Effector memory CD4-positive, alpha-beta T cell (primary cell): ENCODE results near the gene CCDC144A.
"Not testable (repeated sequence)": the region's sequence is repeated elsewhere in the genome, so short reads cannot be mapped to it uniquely, and the experiment has no call there.

Experiments used
- DNase-seq, 3 donors: peaks; one replicate each; pipeline ENCODE4 v3.0.0-alpha.2; 2020
- H3K27ac ChIP-seq: 2 replicates; pipeline ENCODE4 v1.7.0; 2013; ENCODE audit warnings: mild to moderate bottlenecking, low read length, moderate library complexity; ENCODE audit not compliant: insufficient read depth, poor library complexity, severe bottlenecking
- H3K27me3 ChIP-seq: replicated peaks from 2 replicates; pipeline ENCODE4 v1.7.0; 2013; ENCODE audit warnings: mild to moderate bottlenecking, low read length; ENCODE audit not compliant: insufficient read depth, control insufficient read depth, poor library complexity, severe bottlenecking
- H3K36me3 ChIP-seq: 2 replicates; pipeline ENCODE4 v1.7.0; 2013; ENCODE audit warnings: mild to moderate bottlenecking, low read length, moderate library complexity; ENCODE audit not compliant: control insufficient read depth, insufficient read depth
- H3K4me1 ChIP-seq: 2 replicates; pipeline ENCODE4 v1.7.0; 2013; ENCODE audit warnings: low read length, mild to moderate bottlenecking; ENCODE audit not compliant: control insufficient read depth, insufficient read depth, poor library complexity, severe bottlenecking
- H3K4me3 ChIP-seq: 2 replicates; pipeline ENCODE4 v1.7.0; 2013; ENCODE audit warnings: low read length, low read depth, mild to moderate bottlenecking; ENCODE audit not compliant: insufficient read depth, poor library complexity, severe bottlenecking
- H3K9me3 ChIP-seq: 2 replicates; pipeline ENCODE4 v1.7.0; 2013; ENCODE audit warnings: mild to moderate bottlenecking, low read length, moderate library complexity; ENCODE audit not compliant: control insufficient read depth

CCDC144A gene

GRCh38 chr17:16817940-16818339, 127.9 kb downstream of the CCDC144A start:
- H3K4me3 ChIP-seq, H3K27me3 ChIP-seq, H3K27ac ChIP-seq, DNase-seq, H3K4me1 ChIP-seq, H3K9me3 ChIP-seq, H3K36me3 ChIP-seq: not testable (repeated sequence)

- Histone ChIP-seq H3K4me3 (no peak overlapping the region), H3K27me3 (no peaks in the 10 kb centered on the region), H3K27ac (no peak overlapping the region), H3K4me1 (no peaks in the 10 kb centered on the region), H3K9me3 (no peaks in the 10 kb centered on the region), H3K36me3 (no peaks in the 10 kb centered on the region)
- no peak for DNase-seq
These were observed 128.3 kb downstream of the CCDC144A start for GRCh38 chr17:16818340-16818739.

- no peaks in the 10 kb centered on the region for H3K36me3 ChIP-seq
- no peaks in the 10 kb centered on the region for H3K9me3 ChIP-seq
- no peak for DNase-seq
- no peaks in the 10 kb centered on the region for H3K4me1 ChIP-seq
- H3K27me3 ChIP-seq: no peaks in the 10 kb centered on the region
- H3K27ac ChIP-seq: no peak overlapping the region
- no peak overlapping the region for H3K4me3 ChIP-seq
These were observed 129.0 kb downstream of the CCDC144A start for GRCh38 chr17:16818821-16819683.

- no peak for DNase-seq
- Histone ChIP-seq H3K27ac (no peak overlapping the region), H3K9me3 (no peaks in the 10 kb centered on the region), H3K4me3 (no peak overlapping the region), H3K27me3 (no peaks in the 10 kb centered on the region), H3K4me1 (no peaks in the 10 kb centered on the region), H3K36me3 (no peaks in the 10 kb centered on the region)
These were observed 130.3 kb downstream of the CCDC144A start for GRCh38 chr17:16820161-16820877.

GRCh38 chr17:16820979-16821543, 131.0 kb downstream of the CCDC144A start:
- H3K9me3 ChIP-seq: no peaks in the 10 kb centered on the region
- H3K4me1 ChIP-seq: no peaks in the 10 kb centered on the region
- H3K36me3 ChIP-seq: no peaks in the 10 kb centered on the region
- no peak for DNase-seq
- H3K4me3 ChIP-seq: no peak overlapping the region
- H3K27me3 ChIP-seq: no peaks in the 10 kb centered on the region
- H3K27ac ChIP-seq: no peak overlapping the region

- not testable (repeated sequence) for H3K27ac ChIP-seq, H3K27me3 ChIP-seq, H3K4me3 ChIP-seq, H3K4me1 ChIP-seq, H3K9me3 ChIP-seq, H3K36me3 ChIP-seq, DNase-seq
These were observed 132.1 kb downstream of the CCDC144A start for GRCh38 chr17:16822133-16822532.

GRCh38 chr17:16823768-16824406, 133.8 kb downstream of the CCDC144A start:
- not testable (repeated sequence) for H3K27ac ChIP-seq, H3K4me3 ChIP-seq, H3K27me3 ChIP-seq, DNase-seq, H3K4me1 ChIP-seq, H3K9me3 ChIP-seq, H3K36me3 ChIP-seq
